ENCODE data around the gene SLC66A3.
A peak's percentile ranks its signal among the peaks of the same experiment; 100 is the strongest.
"Not testable (repeated sequence)": the region's sequence is repeated elsewhere in the genome, so short reads cannot be mapped to it uniquely, and the experiment has no call there.

SLC66A3 gene

DNA sequence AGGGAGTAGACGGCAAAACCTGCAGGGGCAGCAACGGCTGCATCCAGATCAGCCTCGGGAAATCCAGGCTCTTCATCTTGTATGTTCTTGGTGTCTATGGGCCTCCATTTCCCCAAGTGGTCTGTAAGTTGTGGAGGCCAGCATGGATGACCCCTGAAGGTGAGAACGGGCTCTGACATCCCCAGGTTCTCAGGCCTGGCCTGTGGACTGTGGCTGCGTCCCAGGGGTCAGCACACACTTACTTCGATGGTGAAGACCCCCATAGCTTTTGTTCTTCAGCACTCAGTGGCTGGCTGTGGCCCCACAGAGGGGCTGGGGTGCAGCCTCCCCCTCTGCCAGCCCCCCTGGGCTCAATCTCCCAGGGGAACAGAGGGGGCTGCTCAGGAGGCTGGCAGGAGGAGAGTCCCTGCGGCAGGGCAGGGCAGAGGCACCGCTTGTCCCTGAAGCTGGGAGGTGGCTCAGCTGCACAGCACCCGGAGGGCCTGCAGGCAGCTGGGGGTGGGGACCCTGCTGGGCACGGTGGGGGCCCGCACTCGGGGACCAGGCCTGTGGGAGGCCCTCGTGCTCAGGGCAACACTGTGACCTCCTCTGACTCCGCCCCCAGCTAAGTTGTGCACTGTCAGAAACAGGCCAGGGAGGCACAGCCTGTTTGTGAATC lies 3.8 kb downstream of the SLC66A3 start:
- intact Hi-C loops (cut with DNase I): loop anchor here (10.0 kb wide), 1 partner anchor 186 kb away; the partner anchor contains the start of gene ROCK2

DNA sequence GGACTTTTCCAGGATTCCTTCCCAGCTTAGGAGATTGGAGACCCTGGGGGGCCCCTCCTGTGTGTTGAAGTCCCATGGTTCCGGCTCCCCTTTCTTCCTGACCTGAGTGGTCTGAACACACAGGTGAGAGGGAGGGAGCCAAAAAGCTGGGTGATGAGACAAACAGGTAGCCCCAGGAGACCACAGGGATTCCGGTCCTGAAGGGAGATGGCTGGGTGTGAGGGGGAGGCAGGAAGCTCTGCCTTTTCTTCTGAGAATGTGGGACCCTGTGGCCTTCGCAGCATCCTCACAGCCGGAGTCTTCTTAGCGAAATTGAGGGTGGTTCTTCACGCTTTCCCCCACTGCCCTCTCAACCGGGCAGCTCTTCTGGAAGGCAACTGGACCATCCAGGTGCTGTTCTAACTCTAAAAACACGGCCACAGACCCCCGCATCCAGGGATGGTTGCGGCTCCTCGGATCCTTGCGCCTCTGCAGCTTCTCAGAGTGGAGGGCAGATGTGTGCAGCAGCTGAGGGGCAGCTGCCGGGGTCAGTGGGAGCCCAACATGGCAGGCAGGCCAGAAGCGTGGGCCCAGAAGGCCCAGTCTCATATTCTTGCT lies 4.4 kb downstream of the SLC66A3 start:
- intact Hi-C loops (cut with DNase I): loop anchor here (10.0 kb wide), 1 partner anchor 185 kb away; the partner anchor contains the start of gene ROCK2
- DNase-seq: peak in 1 of 10 donors; percentile 52

More for the DNA sequence above, 3.8 kb downstream of the SLC66A3 start:
- DNase-seq: peak in 2 of 10 donors; percentile 43 to 75

DNA sequence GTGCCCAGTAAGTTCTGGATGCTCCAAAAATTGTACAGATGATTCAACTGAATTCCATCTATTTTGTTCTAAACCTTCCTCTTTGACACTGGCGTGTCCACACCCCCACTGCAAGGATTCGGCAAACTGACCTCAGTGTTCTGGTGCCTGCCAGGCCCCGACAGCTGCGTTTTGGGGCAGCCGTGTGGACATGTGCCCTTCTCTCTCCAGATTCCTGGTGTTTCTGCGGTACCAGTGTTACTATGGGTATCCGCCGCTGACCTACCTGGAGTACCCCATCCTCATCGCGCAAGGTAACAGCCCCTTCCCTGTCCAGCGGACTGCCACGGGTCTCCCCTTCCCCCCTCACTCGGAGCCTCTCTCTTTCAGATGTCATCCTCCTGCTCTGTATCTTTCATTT lies 5.0 kb downstream of the SLC66A3 start:
- intact Hi-C loops (cut with DNase I): no loop called here
- peak in 1 of 10 donors; percentile 70 for DNase-seq

DNA sequence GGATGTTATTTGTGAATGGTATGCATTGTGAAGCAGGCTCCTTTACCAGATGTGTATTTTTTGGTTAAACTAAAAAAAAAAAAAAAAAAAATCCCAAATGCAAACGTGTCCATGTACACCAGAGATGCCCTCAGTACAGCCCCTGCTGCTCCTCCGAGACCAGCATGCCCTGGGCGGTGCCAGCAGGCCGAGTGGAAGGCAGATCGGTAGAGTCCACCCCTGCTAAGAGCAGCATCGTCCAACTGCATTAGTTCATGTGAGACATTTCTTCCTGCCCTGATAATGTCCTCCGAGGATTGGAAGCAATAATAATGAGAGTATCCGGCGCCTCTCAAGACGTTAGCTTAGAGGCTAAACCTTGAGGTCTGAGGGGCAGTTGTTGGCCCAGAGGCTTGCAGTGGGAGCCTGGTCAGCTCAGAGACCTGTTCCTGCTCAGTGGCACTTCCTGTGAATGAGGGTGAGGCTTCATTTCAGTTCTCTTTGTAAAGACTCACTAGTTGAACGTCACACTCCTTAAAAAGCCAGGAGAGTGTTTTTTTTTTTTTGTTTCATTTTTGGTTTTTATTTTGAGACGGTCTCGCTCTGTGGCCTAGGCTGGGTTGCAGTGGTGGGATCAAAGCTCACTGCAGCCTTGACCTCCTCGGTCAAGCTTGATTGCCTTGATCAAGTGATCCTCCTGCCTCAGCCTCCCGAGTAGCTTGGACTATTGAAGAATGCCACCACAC lies 5.6 kb downstream of the SLC66A3 start:
- DNase-seq: peak in 1 of 10 donors; percentile 41

DNA sequence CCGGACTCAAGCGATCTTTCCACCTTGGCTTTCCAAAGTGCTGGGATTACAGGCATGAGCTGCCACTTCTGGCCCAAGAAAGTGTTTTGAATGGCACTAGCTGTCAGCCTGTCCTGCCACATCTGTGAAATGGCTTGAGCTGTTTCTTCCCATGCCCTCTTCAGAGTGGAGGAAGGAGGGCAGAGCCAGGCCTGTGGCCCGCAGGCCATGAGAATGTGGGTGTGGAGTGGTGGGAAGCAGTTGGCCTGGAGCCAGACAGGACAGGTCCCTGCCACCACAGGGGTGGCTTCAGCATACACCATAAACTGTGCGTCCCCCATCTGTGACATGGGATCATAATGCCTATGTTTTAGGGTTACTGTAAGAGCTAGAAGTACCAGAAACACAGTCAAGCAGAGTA lies 6.5 kb downstream of the SLC66A3 start:
- intact Hi-C loops (cut with DNase I): no loop called here
- peak in 1 of 10 donors; percentile 46 for DNase-seq

More for the DNA sequence above, 5.6 kb downstream of the SLC66A3 start:
- intact Hi-C loops (cut with DNase I): no loop called here

DNA sequence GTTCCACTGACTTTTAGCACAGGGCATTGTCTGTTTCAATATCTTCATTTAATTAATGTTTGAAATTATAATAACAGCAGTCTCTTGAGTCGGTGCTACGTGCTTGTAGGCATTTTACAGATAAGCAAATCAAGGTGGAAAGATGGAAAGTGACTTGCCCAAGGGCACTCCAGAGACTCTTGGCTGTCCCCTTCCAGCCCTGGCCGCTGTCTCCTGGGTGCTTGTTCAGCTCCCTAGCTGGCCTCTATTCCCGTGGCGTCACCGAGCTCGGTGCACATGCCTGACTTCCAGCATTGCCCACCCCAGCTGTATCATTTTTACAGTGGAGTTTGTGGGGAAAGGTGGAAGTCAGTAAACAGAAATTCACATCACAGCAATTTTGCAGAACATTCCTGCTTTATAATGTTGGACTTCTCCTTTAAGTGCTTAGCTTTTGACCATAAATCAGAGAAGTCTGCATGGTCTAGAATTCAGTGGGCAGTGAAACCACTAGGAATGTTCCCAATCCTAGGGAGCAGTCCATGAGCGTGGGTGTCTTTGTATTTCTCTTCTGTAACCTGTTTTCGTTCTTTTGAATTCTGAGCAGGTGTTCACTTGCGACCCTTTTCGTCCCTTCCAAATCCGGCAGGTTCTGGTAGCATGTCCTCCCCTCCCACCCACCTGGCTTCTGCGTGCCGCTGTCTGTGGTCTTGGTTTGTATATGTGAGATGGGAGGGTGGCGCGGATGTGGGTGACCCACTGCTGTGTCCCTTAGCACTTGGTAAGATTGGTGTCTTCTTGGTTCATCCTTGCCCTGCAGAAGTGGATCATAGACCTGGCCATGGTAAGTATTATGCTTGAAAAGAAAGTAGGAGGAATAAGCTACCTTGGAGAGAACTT lies 8.4 kb downstream of the SLC66A3 start:
- peak in 1 of 10 donors; percentile 63 for DNase-seq
- intact Hi-C loops (cut with DNase I): no loop called here

DNA sequence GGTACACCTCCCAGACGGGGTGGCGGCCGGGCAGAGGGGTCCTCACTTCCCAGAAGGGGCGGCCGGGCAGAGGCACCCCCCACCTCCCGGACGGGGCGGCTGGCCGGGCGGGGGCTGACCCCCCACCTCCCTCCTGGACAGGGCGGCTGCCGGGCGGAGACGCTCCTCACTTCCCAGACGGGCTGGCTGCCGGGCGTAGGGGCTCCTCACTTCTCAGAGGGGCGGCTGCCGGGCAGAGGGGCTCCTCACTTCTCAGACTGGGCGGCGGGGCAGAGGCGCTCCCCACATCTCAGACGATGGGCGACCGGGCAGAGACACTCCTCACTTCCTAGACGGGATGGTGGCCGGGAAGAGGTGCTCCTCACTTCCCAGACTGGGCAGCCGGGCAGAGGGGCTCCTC lies 9.8 kb downstream of the SLC66A3 start:
- DNase-seq; intact Hi-C loops (cut with DNase I): not testable (repeated sequence)

DNA sequence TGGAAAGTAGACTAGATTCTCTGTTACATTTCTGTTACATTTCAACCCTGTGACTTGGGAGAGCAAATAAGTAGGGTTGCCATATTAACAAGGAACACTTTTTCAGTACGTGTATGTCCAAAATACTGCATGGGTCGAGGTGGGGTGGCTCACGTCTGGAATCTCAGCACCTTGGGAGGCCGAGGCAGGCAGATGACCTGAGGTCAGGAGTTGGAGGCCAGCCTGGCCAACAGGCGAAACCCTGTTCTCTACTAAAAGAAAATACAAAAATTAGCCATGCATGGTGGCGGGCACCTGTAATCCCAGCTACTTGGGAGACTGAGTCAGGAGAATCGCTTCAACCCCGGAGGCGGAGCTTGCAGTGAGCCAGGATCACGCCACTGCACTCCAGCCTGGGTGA lies 11.2 kb downstream of the SLC66A3 start:
- intact Hi-C loops (cut with DNase I): no loop called here
- DNase-seq: peak in 1 of 10 donors; percentile 55

DNA sequence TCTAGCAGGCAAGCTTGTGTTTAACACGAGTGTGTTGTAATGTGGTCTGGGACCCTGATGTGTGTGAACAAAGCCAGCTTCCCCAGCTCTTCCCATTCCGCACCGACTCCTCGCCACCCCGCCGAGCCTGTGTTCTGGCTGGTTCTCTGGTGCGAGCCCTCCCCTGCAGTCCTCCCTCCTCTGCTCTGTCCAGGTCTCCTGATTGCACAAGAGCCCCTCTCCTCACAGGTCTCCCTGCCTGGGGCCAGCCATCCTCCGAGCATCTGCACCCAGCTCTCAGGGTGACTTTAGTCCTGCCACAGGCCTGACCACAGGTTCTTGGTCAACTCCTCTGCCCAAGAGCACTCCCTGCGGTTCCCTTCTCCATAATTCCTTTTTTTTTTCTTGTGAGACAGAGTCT lies 13.2 kb downstream of the SLC66A3 start:
- peak in 1 of 10 donors; percentile 61 for DNase-seq
- intact Hi-C loops (cut with DNase I): no loop called here

DNA sequence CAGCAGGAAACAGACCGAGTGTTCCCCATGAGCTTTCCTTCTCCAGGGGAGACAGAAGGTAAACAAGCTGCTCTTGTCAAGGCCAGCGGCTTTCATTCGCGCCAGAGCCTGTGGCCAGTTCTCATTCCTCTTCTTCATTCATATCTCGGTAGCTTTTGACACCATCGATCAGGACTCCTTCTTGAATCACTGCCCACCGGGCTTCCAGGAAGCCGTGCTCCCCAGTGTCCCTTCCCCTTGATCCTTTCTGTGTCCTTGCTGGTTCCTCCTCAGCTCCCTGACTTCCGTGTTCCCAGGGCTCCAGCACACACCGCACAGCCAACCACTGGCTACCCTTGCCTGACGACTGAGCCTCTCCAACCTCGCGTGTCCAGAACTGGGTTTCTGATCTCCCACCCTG lies 14.1 kb downstream of the SLC66A3 start:
- peak in 1 of 10 donors; percentile 36 for DNase-seq
- intact Hi-C loops (cut with DNase I): no loop called here

DNA sequence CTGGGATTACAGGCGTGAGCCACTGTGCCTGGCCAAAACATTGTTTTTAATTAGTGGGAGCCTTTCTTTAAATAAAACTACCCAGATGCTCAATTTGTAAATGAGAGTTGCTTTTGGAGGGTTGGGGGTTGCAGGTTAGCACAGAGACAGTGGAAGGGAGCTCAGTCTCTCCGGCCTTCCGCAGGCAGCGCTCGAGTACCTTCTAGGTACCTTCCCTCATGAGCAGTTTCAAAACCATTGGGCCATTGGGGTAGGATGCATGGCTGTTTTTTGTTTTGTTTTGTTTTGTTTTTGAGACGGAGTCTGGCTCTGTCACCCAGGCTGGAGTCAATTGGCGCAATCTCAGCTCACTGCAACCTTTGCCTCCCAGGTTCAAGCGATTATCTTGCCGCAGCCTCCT lies 19.0 kb downstream of the SLC66A3 start:
- intact Hi-C loops (cut with DNase I): no loop called here
- no peak for DNase-seq

DNA sequence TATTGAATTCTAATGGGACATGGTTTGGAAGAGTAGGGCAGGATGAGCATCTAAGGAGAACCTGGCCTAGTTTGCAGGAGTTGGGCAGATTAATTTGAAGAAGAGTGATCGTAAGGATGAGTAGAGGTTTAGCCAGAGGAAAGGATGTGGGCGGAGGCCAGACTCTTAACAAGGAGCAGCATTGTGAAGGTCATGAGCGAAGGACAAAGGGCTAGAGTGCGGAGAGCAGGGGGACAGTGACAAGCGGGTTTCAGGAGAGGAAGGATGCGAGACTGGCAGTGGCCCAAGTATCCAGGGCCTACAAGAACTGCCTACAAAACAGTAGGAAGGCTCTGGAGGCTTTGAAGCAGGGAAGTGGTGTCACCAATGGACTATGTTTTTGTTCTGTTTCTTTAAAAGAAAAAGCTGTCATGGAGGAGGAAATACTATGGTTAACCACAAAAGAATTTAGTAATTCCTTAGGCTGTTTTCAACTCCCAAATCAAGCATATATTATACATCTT lies 20.1 kb downstream of the SLC66A3 start:
- DNase-seq: peak in 3 of 10 donors; percentile 26 to 70 (median 29)

DNA sequence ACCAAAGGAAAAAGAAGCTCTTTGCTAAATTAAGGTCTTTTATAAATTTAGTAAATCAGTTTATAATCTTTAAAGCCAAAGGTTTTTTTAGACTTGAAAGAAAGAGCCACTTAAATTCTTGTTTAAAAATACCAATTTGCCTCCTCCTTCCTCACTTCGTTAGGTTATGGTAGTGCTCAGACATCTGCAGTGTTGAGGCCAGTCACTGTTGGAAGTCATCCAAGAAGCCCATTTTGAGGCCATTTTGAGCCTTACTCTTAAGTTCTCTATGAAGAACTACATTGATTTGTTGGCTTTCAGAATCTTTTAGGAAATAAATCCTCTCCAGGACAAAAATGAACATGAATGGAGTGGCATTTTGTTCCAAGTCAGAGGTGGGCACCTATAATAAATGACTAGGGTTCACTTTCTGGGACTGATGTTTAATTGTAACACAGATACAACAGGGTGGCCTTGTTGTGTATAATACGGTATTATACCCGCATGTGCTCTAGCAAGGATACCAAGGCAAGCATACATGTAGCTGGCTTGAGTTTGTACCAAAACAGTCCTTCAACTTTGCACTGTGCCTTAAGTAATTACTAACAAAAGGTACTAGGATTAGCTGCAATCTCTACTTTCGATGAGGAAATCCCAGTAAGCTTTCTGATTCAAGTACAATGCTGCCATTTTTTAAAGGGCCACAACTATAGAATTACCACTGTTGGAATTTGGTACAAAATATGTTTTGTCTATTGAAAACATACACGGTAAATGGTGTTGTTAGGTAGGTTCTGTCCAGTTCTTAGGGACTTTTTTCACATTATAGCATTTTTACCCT lies 22.8 kb downstream of the SLC66A3 start:
- intact Hi-C loops (cut with DNase I): no loop called here

More for the DNA sequence above, 20.1 kb downstream of the SLC66A3 start:
- intact Hi-C loops (cut with DNase I): no loop called here

DNA sequence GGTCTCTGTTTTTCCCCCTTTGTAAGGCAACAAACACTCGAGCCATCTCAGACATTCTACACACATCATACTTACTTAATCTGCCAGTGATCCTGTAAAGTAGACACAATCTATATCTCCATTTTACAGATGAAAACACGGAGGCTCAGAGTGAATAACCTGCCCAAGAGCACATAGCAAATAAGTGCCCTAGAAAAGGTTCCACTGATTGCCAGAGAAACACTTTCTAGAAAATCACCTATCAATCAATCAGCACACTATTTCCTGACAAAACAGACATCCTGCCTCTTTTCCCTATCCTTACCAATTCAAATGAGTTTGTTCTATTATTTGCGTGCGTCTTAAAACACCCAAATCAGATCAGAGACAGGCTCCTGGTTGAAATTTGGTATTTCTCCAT lies 23.9 kb downstream of the SLC66A3 start:
- DNase-seq: no peak
- intact Hi-C loops (cut with DNase I): no loop called here

More for the DNA sequence above, 22.8 kb downstream of the SLC66A3 start:
- no peak for DNase-seq

DNA sequence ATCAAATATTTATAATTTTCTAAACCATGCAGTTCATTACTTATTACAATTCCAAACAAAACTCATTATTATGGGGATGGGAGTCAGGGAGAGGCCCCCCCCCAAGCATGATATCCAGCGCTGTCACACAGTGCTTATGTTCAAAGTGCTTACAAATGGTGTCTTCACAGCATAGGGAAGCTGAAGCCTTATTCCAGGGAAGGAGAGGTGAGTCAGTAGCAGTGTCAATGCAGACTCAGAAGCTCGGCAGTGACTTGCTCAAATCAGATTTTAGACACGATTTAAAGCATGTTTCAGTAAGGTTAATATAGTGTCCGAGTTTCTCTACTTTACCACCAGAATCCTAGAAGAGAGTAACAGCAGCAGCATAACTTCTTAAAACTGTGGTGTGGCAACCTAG lies 24.6 kb downstream of the SLC66A3 start:
- DNase-seq: no peak
- intact Hi-C loops (cut with DNase I): no loop called here

DNA sequence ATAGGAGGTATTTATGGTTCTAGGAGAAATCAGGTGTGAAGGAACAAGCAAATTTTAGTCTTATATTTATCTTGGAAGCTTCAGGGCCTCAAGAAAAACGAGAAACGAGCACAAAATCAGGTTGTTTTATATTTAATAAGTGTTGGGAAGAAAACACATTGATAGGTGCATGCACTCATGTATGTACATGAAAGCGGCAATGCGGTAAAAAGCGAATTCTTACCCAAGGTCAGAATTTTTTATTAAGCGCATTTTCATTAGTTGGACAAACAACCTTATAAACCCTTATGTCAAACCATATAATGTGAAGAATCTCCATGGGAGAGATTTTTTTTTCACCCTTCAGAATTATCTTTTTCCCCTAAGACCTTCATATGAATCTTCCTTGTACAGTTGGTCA lies 25.4 kb downstream of the SLC66A3 start:
- intact Hi-C loops (cut with DNase I): no loop called here
- DNase-seq: no peak

DNA sequence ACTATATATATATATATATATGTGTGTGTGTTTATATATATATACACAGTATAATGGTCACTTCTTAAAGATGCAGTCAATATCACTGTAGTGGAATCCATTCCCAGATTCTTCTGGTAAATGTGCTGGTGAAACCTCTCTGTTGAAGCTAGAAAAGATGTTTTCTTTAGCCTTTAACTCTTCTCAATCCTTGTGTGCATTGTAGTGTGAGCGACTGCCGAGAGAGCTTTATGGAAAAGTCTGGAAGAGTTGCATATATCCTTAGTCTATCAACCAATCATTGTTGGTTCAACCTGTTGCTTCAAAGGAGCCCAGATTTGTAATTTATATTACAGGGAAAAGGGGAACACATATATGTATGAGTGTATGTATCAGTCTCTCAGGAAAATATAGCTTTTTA lies 27.7 kb downstream of the SLC66A3 start:
- DNase-seq: no peak
- intact Hi-C loops (cut with DNase I): no loop called here

DNA sequence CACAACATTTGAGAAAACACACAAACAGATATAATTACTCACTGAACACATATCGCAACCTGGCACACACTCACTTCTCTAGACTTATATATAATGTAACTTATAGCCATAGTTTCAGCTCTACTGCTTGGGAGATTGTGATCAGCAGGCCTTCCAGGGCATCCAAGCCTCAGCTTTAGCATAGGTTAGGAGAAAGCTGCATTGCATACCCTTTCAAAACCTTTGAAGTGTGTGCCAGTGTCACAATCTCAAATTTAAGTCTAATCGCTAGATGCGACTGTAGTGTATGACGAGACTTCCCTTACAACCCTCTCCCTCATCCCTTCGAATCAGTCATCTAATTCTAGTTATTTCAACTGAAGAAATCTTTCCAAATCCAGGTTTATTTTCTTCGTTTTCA lies 30.9 kb downstream of the SLC66A3 start:
- no peak for DNase-seq
- intact Hi-C loops (cut with DNase I): no loop called here

DNA sequence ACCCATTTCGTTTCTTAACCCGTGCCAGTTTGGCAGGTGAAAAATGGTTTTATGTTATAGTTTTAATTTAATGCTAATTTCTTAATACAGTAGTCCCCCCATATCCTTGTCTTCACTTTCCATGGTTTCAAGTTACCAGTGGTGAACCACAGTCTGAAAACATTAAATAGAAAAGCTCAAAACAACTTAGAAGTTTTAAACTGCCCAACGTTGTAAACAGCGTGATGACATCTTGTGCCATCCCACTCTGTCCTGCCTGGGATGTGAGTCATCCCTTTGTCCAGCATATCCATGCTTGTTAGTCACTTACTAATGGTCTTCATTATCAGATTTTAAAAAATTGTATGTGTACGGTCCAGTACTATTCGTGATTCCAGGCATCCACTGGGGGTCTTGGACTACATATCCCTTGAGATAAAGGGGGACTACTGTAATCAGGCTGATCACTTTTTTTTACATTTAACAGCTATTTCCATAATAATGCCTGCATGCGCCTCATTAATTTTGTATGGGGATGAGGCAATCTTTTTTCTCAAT lies 31.9 kb downstream of the SLC66A3 start:
- no peak for DNase-seq
- intact Hi-C loops (cut with DNase I): no loop called here

All from posterior cingulate gyrus (tissue), 11 donors.